GM12878 (cell line): Measurements from ENCODE around the gene ZNF334. TPM values are rescaled to one million over a fixed set of nuclear protein-coding genes. Genes with fewer than 3 reads are reported as not detected.

Experiments used
- ATAC-seq: fragments of 200-7000 bp; cut with Tn5 transposase; 3 replicates; pipeline ENCODE4 v1.9.1; 2020; ENCODE audit warnings: mild to moderate bottlenecking, moderate library complexity
- BruUV-seq: library from RNA; stranded (reverse); fragments of 400-500 nt; replicated peaks from 2 replicates; lab custom pipeline; 2021; lab: Mats Ljungman, UMichigan
- CTCF ChIA-PET: fragments of 300-600 bp; sonication (Branson Sonifier 250); formaldehyde crosslinking; extraction: SDS; loops from one replicate; lab custom pipeline; 2021; ENCODE audit warnings: inconsistent platforms; lab: Yijun Ruan, JAX
- POLR2A ChIA-PET: fragments of 350-600 bp; formaldehyde crosslinking; extraction: SDS; loops from one replicate; lab custom pipeline; 2021; ENCODE audit warnings: inconsistent platforms; lab: Charles Lee
- RAD21 ChIA-PET: fragments of 300-600 bp; sonication (Branson Sonifier 250); formaldehyde crosslinking; loops from one replicate; lab custom pipeline; 2023; ENCODE audit warnings: antibody characterized with exemption; ENCODE audit not compliant: unreplicated experiment; lab: Charles Lee
- SMC1A ChIA-PET: fragments of 300-600 bp; sonication (Branson Sonifier 250); formaldehyde crosslinking; loops from one replicate; lab custom pipeline; 2023; ENCODE audit not compliant: unreplicated experiment, uncharacterized antibody; lab: Charles Lee
- DNase-seq: peaks from one replicate; pipeline ENCODE4 v3.0.0-alpha.2; 2011; ENCODE audit warnings: low read depth, low spot score
- FAIRE-seq: peaks from 3 replicates; lab custom pipeline; 2011; peaks lifted over from hg19 to GRCh38; lab: Jason Lieb, UNC
- H2AFZ ChIP-seq: 2 replicates; pipeline ENCODE4 v1.6.0; 2011; ENCODE audit warnings: low read depth, low read length, control low read depth; ENCODE audit not compliant: control insufficient read depth
- H3K27ac ChIP-seq: 2 replicates; pipeline ENCODE4 v1.5.1; 2011; ENCODE audit warnings: control low read depth; ENCODE audit not compliant: control insufficient read depth, insufficient read depth
- H3K27me3 ChIP-seq, 2 experiments: replicated peaks in 1 of 2; 2 replicates each; pipeline versions ENCODE4 v1.6.0 to v1.6.1; 2011; ENCODE audit warnings: low read length in 1 of 2; ENCODE audit not compliant: control insufficient read depth in 2 of 2, insufficient read depth in 2 of 2
- H3K36me3 ChIP-seq, 2 experiments: 2 replicates each; pipeline ENCODE4 v1.5.1; 2011; ENCODE audit warnings: low read length in 1 of 2; ENCODE audit not compliant: control insufficient read depth in 2 of 2, insufficient read depth in 2 of 2
- H3K4me1 ChIP-seq: 2 replicates; pipeline ENCODE4 v1.6.1; 2011; ENCODE audit warnings: mild to moderate bottlenecking, low read length, moderate library complexity, mixed read lengths; ENCODE audit not compliant: control insufficient read depth, insufficient read depth
- H3K4me2 ChIP-seq: 2 replicates; pipeline ENCODE4 v1.6.0; 2011; ENCODE audit warnings: control low read depth; ENCODE audit not compliant: control insufficient read depth, insufficient read depth
- H3K4me3 ChIP-seq: fragments of 200-600 bp; sonication (generic); 2 replicates; pipeline ENCODE4 v1.5.1; 2016
- H3K79me2 ChIP-seq: 2 replicates; pipeline ENCODE4 v1.6.0; 2011; ENCODE audit warnings: low read length; ENCODE audit not compliant: control insufficient read depth, insufficient read depth
- H3K9ac ChIP-seq: 2 replicates; pipeline ENCODE4 v1.8.0; 2011; ENCODE audit warnings: low read length, control low read depth, mixed read lengths; ENCODE audit not compliant: control insufficient read depth, insufficient read depth
- H3K9me3 ChIP-seq: replicated peaks from 3 replicates; pipeline ENCODE4 v1.5.1; 2011; ENCODE audit warnings: mild to moderate bottlenecking, low read length; ENCODE audit not compliant: control insufficient read depth, insufficient read depth
- H4K20me1 ChIP-seq: 2 replicates; pipeline ENCODE4 v1.6.0; 2011; ENCODE audit not compliant: control insufficient read depth, insufficient read depth
- CBX3 ChIP-seq: fragments of 200-600 bp; sonication (generic); IDR thresholded peaks from 2 replicates; pipeline ENCODE4 v1.6.1; 2016; ENCODE audit warnings: low read depth, borderline replicate concordance
- HCFC1 ChIP-seq: fragments of 150-350 bp; IDR thresholded peaks from 2 replicates; pipeline ENCODE4 v1.6.1; 2014; ENCODE audit warnings: low read length
- HDGF ChIP-seq: fragments of 450-650 bp; IDR thresholded peaks from 2 replicates; pipeline ENCODE4 v1.6.1; 2016; ENCODE audit warnings: antibody characterized with exemption
- IRF4 ChIP-seq: IDR thresholded peaks from 2 replicates; pipeline ENCODE4 v1.6.1; 2011; ENCODE audit warnings: low read depth, low read length
- NFXL1 ChIP-seq: fragments of 450-650 bp; IDR thresholded peaks from 2 replicates; pipeline ENCODE4 v1.6.1; 2017; ENCODE audit warnings: antibody characterized with exemption, mild to moderate bottlenecking, borderline replicate concordance
- NFYB ChIP-seq: IDR thresholded peaks from 2 replicates; pipeline ENCODE4 v1.6.1; 2011; ENCODE audit warnings: low read depth, mild to moderate bottlenecking, low read length, improper control_type of control experiment, moderate library complexity; ENCODE audit not compliant: insufficient read depth
- NR2C1 ChIP-seq: fragments of 450-650 bp; IDR thresholded peaks from 2 replicates; pipeline ENCODE4 v1.6.1; 2017; ENCODE audit warnings: antibody characterized with exemption, mild to moderate bottlenecking, moderate library complexity
- NR2C2 ChIP-seq: IDR thresholded peaks from 2 replicates; pipeline ENCODE4 v1.6.1; 2011; ENCODE audit warnings: borderline replicate concordance, low read depth; ENCODE audit not compliant: control insufficient read depth, insufficient read length
- POLR2AphosphoS2 ChIP-seq: IDR thresholded peaks from 2 replicates; pipeline ENCODE4 v1.6.1; 2011; ENCODE audit warnings: low read depth, mild to moderate bottlenecking, low read length, improper control_type of control experiment, moderate library complexity
- RELA ChIP-seq: fragments of 450-650 bp; IDR thresholded peaks from 2 replicates; pipeline ENCODE4 v1.8.0; 2014; ENCODE audit warnings: borderline replicate concordance; ENCODE audit not compliant: partially characterized antibody
- RUNX3 ChIP-seq: IDR thresholded peaks from 2 replicates; pipeline ENCODE4 v1.6.1; 2012; ENCODE audit warnings: low read length, inconsistent platforms
- ZNF217 ChIP-seq: fragments of 450-650 bp; IDR thresholded peaks from 2 replicates; pipeline ENCODE4 v1.6.1; 2017; ENCODE audit warnings: antibody characterized with exemption, mild to moderate bottlenecking
- ZNF622 ChIP-seq: fragments of 450-650 bp; IDR thresholded peaks from 2 replicates; pipeline ENCODE4 v1.6.1; 2017; ENCODE audit warnings: mild to moderate bottlenecking, inconsistent platforms
- ZZZ3 ChIP-seq: IDR thresholded peaks from 2 replicates; pipeline ENCODE4 v1.6.1; 2011; ENCODE audit warnings: low read depth; ENCODE audit not compliant: control insufficient read depth, insufficient read length
- WGBS: methylation state at CpG from one replicate; pipeline ENCODE4 v1.1.6; 2016; ENCODE audit warnings: low lambda C conversion rate; ENCODE audit not compliant: insufficient replicate concordance, insufficient coverage; ENCODE audit errors: missing lambda C conversion rate; 5-methylcytosine and 5-hydroxymethylcytosine counted together
- in situ Hi-C: fragments of 300-500 bp; cut with MboI; formaldehyde crosslinking; loops from 9 replicates; pipeline ENCODE4 v1.14.3; 2018; ENCODE audit warnings: mixed read lengths
- intact Hi-C: fragments of 100-400 bp; cut with micrococcal nuclease; formaldehyde crosslinking; loops from one replicate; pipeline ENCODE4 v1.14.2; 2022; ENCODE audit not compliant: unreplicated experiment
- polyA plus RNA-seq, 11 experiments: library from polyadenylated mRNA; depleted of rRNA in 4 of 11; unstranded in 6 of 11; stranded (reverse) in 5 of 11; fragments of >200 nt; fragmentation: Nextera tagmentation in 4 of 11; fragmentation: Illumina TruSeq in 1 of 11; extraction: Ambion mirVana in 4 of 11; extraction: Trizol in 1 of 11; gene quantifications; 1 replicate in 1 of 11; 2 replicates in 10 of 11; pipeline versions ENCODE4 v1.2.1 to v1.2.3, GENCODE V29; 2011 to 2016; ENCODE audit warnings: inconsistent platforms in 2 of 11, missing spikeins in 2 of 11, low read depth in 1 of 11
- total RNA-seq, 4 experiments: library from RNA; depleted of rRNA in 3 of 4; stranded (reverse); fragments of >200 nt in 3 of 4; fragmentation: Illumina TruSeq in 1 of 4; extraction: Trizol in 1 of 4; gene quantifications; 2 replicates each; pipeline versions ENCODE4 v1.2.1 to v1.2.3, GENCODE V29; 2013 to 2021
- TF ChIP-seq, protein P1 (sequence below): IDR thresholded peaks from 2 replicates; pipeline ENCODE4 v1.6.1; 2011; ENCODE audit warnings: low read depth, low read length, improper control_type of control experiment, borderline replicate concordance
- TF ChIP-seq, protein P2 (sequence below), 3 experiments: IDR thresholded peaks in 2 of 3; conservative IDR thresholded peaks in 1 of 3; 2 replicates each; pipeline ENCODE4 v1.5.1; 2011; ENCODE audit warnings: low read depth in 3 of 3, low read length in 3 of 3, mild to moderate bottlenecking in 3 of 3, control low read depth in 2 of 3, moderate library complexity in 2 of 3, inconsistent platforms in 1 of 3, mixed read lengths in 1 of 3; ENCODE audit not compliant: control insufficient read depth in 2 of 3, insufficient read depth in 1 of 3; ENCODE audit errors: extremely low read depth in 1 of 3
- TF ChIP-seq, protein P3 (sequence below): IDR thresholded peaks from 2 replicates; pipeline ENCODE4 v1.6.1; 2011; ENCODE audit warnings: borderline replicate concordance, low read depth, mild to moderate bottlenecking, moderate library complexity, mixed read lengths, low read length; ENCODE audit not compliant: insufficient read depth; ENCODE audit errors: extremely low read length
- TF ChIP-seq, protein P4 (sequence below): fragments of 450-650 bp; formaldehyde crosslinking; IDR thresholded peaks from 2 replicates; pipeline ENCODE4 v1.4.0; 2022; ENCODE audit warnings: mild to moderate bottlenecking, moderate library complexity

ZNF334 gene
- total and polyA plus RNA-seq, 10 of the 15 experiments (the other 5 are each of a cell fraction or from before 2014, with no cell fraction given) = 0.08 to 2.0 (median 1.2) TPM

DNA sequence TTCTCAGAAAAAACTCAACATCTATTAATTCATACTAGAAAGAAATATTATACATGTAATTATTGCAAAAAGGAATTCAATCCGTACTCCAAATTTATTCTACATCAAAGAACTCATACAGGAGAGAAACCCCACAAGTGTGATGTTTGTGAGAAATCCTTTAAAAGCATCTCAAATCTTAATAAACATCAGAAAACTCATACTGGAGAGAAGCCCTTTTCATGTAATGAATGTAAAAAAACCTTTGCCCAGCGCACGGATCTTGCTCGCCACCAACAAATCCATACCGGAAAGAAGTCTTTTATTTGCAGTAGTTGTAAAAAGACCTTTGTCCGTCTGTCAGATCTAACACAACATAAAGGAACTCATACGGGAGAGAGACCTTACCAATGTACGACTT is 22.0 kb downstream of the ZNF334 start:
- RAD21 ChIA-PET = no interaction called here
- Histone ChIP-seq H3K79me2 (no peaks in the 10 kb centered on the region), H2AFZ (no peak overlapping the region), H3K27me3 (no peaks in the 10 kb centered on the region), H3K9me3 (no peaks in the 10 kb centered on the region), H3K9ac (no peak overlapping the region), H3K27ac (no peak overlapping the region), H3K4me1 (no peaks in the 10 kb centered on the region), H3K4me3 (no peak overlapping the region), H4K20me1 (no peaks in the 10 kb centered on the region)
- in situ Hi-C loops = no loop called here
- SMC1A ChIA-PET = no interaction called here
- BruUV-seq = no TSS peak
- FAIRE-seq (no peak), ATAC-seq (no peak)
- POLR2A ChIA-PET = no interaction called here
- no peak for TF ChIP-seq HCFC1
- TF ChIP-seq, protein P1, sequence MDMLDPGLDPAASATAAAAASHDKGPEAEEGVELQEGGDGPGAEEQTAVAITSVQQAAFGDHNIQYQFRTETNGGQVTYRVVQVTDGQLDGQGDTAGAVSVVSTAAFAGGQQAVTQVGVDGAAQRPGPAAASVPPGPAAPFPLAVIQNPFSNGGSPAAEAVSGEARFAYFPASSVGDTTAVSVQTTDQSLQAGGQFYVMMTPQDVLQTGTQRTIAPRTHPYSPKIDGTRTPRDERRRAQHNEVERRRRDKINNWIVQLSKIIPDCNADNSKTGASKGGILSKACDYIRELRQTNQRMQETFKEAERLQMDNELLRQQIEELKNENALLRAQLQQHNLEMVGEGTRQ = no peak
- TF ChIP-seq, protein P2, sequence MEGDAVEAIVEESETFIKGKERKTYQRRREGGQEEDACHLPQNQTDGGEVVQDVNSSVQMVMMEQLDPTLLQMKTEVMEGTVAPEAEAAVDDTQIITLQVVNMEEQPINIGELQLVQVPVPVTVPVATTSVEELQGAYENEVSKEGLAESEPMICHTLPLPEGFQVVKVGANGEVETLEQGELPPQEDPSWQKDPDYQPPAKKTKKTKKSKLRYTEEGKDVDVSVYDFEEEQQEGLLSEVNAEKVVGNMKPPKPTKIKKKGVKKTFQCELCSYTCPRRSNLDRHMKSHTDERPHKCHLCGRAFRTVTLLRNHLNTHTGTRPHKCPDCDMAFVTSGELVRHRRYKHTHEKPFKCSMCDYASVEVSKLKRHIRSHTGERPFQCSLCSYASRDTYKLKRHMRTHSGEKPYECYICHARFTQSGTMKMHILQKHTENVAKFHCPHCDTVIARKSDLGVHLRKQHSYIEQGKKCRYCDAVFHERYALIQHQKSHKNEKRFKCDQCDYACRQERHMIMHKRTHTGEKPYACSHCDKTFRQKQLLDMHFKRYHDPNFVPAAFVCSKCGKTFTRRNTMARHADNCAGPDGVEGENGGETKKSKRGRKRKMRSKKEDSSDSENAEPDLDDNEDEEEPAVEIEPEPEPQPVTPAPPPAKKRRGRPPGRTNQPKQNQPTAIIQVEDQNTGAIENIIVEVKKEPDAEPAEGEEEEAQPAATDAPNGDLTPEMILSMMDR (IDR thresholded peaks at IDR 0.05 in 2 of 3, conservative IDR thresholded peaks at IDR 0.05 in 1 of 3; ENCODE audit: control insufficient read depth in 2 of 3, extremely low read depth in 1 of 3, insufficient read depth in 1 of 3, low read depth in 3 of 3, low read length in 3 of 3) = no peak
- no peak for TF ChIP-seq NR2C2
- TF ChIP-seq, protein P3, sequence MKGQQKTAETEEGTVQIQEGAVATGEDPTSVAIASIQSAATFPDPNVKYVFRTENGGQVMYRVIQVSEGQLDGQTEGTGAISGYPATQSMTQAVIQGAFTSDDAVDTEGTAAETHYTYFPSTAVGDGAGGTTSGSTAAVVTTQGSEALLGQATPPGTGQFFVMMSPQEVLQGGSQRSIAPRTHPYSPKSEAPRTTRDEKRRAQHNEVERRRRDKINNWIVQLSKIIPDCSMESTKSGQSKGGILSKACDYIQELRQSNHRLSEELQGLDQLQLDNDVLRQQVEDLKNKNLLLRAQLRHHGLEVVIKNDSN = no peak
- TF ChIP-seq ZNF217 = no peak
- TF ChIP-seq NR2C1 = no peak
- no peak for TF ChIP-seq NFXL1
- no peak for TF ChIP-seq RELA
- no peak for TF ChIP-seq HDGF
- no peak for TF ChIP-seq IRF4
- TF ChIP-seq NFYB = no peak
- TF ChIP-seq ZZZ3 = no peak
- TF ChIP-seq POLR2AphosphoS2 = no peak
- no peak for TF ChIP-seq ZNF622
- no peak for TF ChIP-seq RUNX3
- no peak for TF ChIP-seq CBX3
- TF ChIP-seq, protein P4, sequence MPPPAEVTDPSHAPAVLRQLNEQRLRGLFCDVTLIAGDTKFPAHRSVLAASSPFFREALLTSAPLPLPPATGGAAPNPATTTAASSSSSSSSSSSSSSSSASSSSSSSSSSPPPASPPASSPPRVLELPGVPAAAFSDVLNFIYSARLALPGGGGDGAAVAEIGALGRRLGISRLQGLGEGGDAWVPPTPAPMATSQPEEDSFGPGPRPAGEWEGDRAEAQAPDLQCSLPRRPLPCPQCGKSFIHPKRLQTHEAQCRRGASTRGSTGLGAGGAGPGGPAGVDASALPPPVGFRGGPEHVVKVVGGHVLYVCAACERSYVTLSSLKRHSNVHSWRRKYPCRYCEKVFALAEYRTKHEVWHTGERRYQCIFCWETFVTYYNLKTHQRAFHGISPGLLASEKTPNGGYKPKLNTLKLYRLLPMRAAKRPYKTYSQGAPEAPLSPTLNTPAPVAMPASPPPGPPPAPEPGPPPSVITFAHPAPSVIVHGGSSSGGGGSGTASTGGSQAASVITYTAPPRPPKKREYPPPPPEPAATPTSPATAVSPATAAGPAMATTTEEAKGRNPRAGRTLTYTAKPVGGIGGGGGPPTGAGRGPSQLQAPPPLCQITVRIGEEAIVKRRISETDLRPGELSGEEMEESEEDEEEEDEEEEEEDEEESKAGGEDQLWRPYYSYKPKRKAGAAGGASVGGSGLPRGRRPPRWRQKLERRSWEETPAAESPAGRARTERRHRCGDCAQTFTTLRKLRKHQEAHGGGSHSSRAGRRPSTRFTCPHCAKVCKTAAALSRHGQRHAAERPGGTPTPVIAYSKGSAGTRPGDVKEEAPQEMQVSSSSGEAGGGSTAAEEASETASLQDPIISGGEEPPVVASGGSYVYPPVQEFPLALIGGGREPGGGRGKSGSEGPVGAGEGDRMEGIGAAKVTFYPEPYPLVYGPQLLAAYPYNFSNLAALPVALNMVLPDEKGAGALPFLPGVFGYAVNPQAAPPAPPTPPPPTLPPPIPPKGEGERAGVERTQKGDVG (CRISPR knock-in tag) = no peak
- TF ChIP-seq, all 136 proteins: peak for 0
- intact Hi-C loops = no loop called here
- DNase-seq = no peak
- CTCF ChIA-PET = no interaction called here
- Histone ChIP-seq H3K4me2 (no peak overlapping the region), H3K36me3 (no peaks in the 10 kb centered on the region)
- 76% methylated on average over 8 of the region's 8 CpGs for WGBS
